HFFc6 (cell line): Measurements from ENCODE around the gene MMRN1. TPM values are rescaled to one million over a fixed set of nuclear protein-coding genes. Genes with fewer than 3 reads are reported as not detected.

Experiments used
- DNase-seq: peaks from one replicate; pipeline ENCODE4 v3.0.0-alpha.2; 2018
- H3K27ac Mint-ChIP-seq: 2 replicates; pipeline ENCODE4 v1.8.0; 2020; ENCODE audit warnings: mild to moderate bottlenecking, mixed read lengths
- H3K27me3 Mint-ChIP-seq: 2 replicates; pipeline ENCODE4 v1.8.0; 2021; ENCODE audit warnings: mild to moderate bottlenecking, moderate library complexity, mixed read lengths; ENCODE audit not compliant: insufficient read depth
- H3K36me3 Mint-ChIP-seq: 2 replicates; pipeline ENCODE4 v1.8.0; 2021; ENCODE audit warnings: low read depth, mixed read lengths
- H3K4me1 Mint-ChIP-seq: 2 replicates; pipeline ENCODE4 v1.8.0; 2020; ENCODE audit warnings: low read depth, mixed read lengths
- H3K4me3 Mint-ChIP-seq: 2 replicates; pipeline ENCODE4 v1.8.0; 2020; ENCODE audit warnings: mild to moderate bottlenecking, moderate library complexity, mixed read lengths
- H3K9me3 Mint-ChIP-seq: 2 replicates; pipeline ENCODE4 v1.8.0; 2020; ENCODE audit warnings: mild to moderate bottlenecking, mixed read lengths
- CTCF ChIP-seq: fragments of 200-600 bp; sonication (generic); IDR thresholded peaks from 2 replicates; pipeline ENCODE4 v1.5.0; 2021; ENCODE audit warnings: antibody characterized with exemption, mild to moderate bottlenecking
- total RNA-seq, 6 experiments: library from RNA; stranded (reverse); fragmentation: NEBNext Ultra II Directional; extraction: Animal tissue kit (Norgen Biotek cat#: 25700); gene quantifications; 2 replicates in 1 of 6; 3 replicates in 5 of 6; pipeline ENCODE4 v1.2.3, GENCODE V29; 2021

The MMRN1 gene
- total RNA-seq, 6 experiments from 2014 or later, result not detected

GRCh38 chr4:89942811-89943210, 48.2 kb downstream of the MMRN1 start:
- no peak for TF ChIP-seq CTCF
- Mint-ChIP-seq H3K27ac (no peak overlapping the region), H3K36me3 (no peaks in the 10 kb centered on the region), H3K4me3 (no peak overlapping the region), H3K27me3 (no peaks in the 10 kb centered on the region; the same call in 1 of the 2 replicates), H3K4me1 (no peaks in the 10 kb centered on the region), H3K9me3 (no peaks in the 10 kb centered on the region)
- DNase-seq, result no peak

DNA sequence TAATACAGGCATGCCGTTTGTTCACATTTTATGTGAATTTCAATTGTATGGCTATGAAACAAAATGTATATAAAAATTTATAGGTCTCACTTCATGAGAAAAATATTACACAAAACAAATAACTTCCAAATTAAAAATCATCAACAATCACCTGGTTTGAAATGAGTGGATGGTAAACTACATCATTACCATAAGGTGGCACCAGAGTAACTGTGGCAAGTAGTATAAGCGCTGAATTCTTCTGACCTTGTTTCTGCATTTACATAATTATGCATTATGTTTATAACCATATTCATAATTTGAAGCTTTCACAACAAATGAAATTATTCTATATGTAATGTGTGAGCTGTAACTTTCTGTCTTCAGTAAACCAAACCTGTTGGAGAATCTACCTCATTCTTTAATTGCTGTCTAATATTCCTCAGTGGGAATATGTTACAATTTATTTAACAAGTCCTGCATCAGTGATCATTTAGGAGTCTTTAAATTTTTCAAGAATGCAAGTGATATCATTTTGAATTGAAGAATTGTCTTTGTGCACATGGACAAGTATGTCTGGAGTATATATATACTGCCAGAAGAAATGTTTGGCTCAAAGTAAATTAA, 55.2 kb downstream of the MMRN1 start:
- Mint-ChIP-seq H3K27me3 (no peaks in the 10 kb centered on the region), H3K36me3 (no peaks in the 10 kb centered on the region), H3K9me3 (no peaks in the 10 kb centered on the region), H3K27ac (no peak overlapping the region), H3K4me1 (no peaks in the 10 kb centered on the region), H3K4me3 (no peak overlapping the region)
- peak; percentile 19; the same call in 1 of the 2 replicates for TF ChIP-seq CTCF
- DNase-seq, result no peak

DNA sequence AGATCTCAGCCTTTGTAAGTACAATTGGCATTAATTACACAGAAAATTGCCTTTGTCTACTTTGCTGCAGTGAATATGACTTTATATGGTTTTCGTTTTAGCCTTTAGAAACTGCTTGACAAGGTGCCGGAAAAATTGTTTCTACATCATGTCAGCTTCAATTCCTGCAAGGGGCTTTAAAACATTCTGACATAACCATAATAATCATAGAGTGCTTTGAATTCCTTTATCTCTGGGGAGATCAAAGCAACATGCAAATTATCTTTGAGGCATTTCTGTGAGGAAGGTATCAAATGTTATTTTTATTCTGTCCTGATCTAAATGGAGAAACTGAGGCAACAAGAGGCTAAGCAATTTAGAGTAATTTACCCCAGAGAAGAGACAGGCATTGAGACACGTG, 57.8 kb downstream of the MMRN1 start:
- Mint-ChIP-seq H3K4me3 (no peak overlapping the region), H3K27me3 (no peaks in the 10 kb centered on the region), H3K36me3 (no peaks in the 10 kb centered on the region), H3K9me3 (no peaks in the 10 kb centered on the region), H3K4me1 (no peaks in the 10 kb centered on the region), H3K27ac (no peak overlapping the region)
- no peak for DNase-seq
- TF ChIP-seq CTCF, result no peak

GRCh38 chr4:89954906-89955695, 60.4 kb downstream of the MMRN1 start:
- no peak overlapping the region for H3K4me3 Mint-ChIP-seq
- no peak overlapping the region for H3K27ac Mint-ChIP-seq
- H3K36me3 Mint-ChIP-seq, result no peaks in the 10 kb centered on the region
- no peak for DNase-seq
- no peaks in the 10 kb centered on the region for H3K27me3 Mint-ChIP-seq
- H3K4me1 Mint-ChIP-seq, result no peaks in the 10 kb centered on the region
- TF ChIP-seq CTCF, result no peak
- H3K9me3 Mint-ChIP-seq, result no peaks in the 10 kb centered on the region

DNA sequence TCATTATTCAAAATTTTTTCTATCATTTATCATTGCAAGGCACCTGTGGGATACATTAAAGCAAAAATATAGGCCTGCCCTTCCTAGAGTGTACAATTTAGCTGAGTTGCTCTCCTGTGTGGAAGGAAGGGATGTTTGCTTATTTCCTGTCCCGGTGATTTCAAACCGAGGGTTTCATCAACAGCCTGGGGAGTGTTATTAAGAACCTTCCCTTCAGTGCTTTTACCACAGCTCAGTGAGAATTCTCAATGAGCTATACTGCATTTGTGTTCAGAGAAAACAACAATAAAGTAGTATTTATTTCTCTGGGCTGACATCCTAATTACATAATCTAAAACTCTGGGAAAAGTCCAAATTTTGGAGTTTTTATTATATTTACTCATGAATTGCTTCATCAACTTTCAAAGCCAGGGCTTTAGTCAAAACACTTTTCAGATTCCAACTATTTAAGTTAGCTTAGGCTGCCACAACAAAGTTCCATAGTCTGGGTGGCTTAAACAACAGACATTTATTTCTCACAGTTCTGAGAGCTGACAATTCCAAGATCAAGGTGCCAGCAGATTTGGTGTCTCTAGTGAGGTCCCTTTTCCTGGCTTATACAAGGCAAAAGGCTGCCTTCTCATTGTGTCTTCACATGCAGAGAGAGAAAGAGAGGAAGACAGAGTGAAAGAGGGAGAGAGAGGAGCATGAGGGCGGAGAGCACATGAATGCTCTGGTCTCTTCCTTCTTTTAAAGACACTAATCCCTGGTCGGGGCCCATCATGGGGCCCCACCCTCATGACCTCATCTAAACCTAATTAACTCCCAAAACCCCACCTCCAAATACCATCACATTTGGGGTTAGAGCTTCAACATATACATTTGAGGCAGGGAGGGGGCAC, 62.6 kb downstream of the MMRN1 start:
- TF ChIP-seq CTCF, result no peak
- Mint-ChIP-seq H3K4me3 (no peak overlapping the region), H3K27me3 (no peaks in the 10 kb centered on the region), H3K36me3 (no peaks in the 10 kb centered on the region), H3K9me3 (peaks cover 8% of the 10 kb centered on the region), H3K4me1 (no peaks in the 10 kb centered on the region), H3K27ac (no peak overlapping the region)
- no peak for DNase-seq
